ENCODE data around the gene ACOXL.

Gene ACOXL

DNA sequence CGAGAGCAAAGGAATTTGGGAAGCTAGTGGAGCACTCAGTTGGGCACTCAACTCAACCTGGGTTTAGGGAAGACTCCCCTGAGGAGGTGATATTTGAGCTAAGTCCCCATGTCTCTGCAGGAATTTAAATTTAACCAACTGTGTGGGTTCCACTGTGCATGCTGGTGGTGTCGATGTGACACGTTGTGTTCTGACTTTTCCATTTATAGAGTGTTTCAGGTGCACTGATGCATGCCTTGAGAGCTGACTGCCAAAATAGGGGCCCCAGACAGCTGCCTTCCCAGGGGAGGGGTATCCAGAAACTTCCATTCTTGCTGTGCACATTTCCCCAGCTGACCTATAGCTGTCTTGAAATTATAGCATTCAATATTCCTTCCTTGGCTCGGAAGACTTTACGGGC is 324.7 kb downstream of the ACOXL start (continued):
- TF ChIP-seq, protein P1, sequence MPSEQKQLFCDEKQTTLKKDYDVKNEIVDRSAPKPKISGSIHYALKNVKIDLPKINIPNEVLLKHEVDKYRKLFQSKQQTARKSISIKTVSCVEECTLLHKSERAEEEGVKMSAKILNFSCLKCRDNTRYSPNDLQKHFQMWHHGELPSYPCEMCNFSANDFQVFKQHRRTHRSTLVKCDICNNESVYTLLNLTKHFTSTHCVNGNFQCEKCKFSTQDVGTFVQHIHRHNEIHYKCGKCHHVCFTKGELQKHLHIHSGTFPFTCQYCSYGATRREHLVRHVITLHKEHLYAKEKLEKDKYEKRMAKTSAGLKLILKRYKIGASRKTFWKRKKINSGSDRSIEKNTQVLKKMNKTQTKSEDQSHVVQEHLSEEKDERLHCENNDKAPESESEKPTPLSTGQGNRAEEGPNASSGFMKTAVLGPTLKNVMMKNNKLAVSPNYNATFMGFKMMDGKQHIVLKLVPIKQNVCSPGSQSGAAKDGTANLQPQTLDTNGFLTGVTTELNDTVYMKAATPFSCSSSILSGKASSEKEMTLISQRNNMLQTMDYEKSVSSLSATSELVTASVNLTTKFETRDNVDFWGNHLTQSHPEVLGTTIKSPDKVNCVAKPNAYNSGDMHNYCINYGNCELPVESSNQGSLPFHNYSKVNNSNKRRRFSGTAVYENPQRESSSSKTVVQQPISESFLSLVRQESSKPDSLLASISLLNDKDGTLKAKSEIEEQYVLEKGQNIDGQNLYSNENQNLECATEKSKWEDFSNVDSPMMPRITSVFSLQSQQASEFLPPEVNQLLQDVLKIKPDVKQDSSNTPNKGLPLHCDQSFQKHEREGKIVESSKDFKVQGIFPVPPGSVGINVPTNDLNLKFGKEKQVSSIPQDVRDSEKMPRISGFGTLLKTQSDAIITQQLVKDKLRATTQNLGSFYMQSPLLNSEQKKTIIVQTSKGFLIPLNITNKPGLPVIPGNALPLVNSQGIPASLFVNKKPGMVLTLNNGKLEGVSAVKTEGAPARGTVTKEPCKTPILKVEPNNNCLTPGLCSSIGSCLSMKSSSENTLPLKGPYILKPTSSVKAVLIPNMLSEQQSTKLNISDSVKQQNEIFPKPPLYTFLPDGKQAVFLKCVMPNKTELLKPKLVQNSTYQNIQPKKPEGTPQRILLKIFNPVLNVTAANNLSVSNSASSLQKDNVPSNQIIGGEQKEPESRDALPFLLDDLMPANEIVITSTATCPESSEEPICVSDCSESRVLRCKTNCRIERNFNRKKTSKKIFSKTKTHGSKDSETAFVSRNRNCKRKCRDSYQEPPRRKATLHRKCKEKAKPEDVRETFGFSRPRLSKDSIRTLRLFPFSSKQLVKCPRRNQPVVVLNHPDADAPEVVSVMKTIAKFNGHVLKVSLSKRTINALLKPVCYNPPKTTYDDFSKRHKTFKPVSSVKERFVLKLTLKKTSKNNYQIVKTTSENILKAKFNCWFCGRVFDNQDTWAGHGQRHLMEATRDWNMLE (tag by site-specific recombination; conservative IDR thresholded peaks at IDR 0.05; ENCODE audit: low read depth), result no peak

DNA sequence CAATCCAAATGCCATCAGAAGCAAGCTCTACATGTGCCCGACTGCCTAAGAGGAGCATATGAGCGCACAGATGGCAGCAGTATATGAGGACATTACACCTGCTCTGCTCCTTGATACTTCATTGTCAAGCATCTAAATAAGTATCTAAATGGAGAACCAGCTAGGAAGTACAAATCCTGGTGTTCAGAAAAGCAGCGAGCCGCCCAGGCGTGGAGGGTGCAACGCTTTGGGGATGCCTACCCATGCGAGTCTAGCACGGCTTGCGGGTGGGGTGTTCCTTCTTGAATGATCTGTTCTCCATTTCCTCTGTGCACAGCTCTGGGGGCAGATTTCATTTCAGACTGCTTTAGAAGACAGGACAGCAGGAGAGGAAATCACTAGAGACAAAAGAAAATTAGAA is 325.3 kb downstream of the ACOXL start:
- no peaks in the 10 kb centered on the region for H3K9me3 ChIP-seq (ENCODE audit: control insufficient read depth, insufficient read depth, low read depth, low read length)
- H3K4me3 ChIP-seq (ENCODE audit: low read depth, low read length), result no peak overlapping the region
- CTCF ChIA-PET, result no interaction called here
- H3K4me1 ChIP-seq (ENCODE audit: control insufficient read depth, insufficient read depth, low read length), result no peaks in the 10 kb centered on the region; the same call in 1 of the 2 replicates
- no peaks in the 10 kb centered on the region for H3K36me3 ChIP-seq (ENCODE audit: control insufficient read depth in 2 of 2, insufficient read depth in 1 of 2, low read length in 2 of 2)
- no peak for TF ChIP-seq ZNF510 (tag by site-specific recombination; IDR thresholded peaks at IDR 0.05; ENCODE audit: insufficient replicate concordance)
- TF ChIP-seq, protein P2, sequence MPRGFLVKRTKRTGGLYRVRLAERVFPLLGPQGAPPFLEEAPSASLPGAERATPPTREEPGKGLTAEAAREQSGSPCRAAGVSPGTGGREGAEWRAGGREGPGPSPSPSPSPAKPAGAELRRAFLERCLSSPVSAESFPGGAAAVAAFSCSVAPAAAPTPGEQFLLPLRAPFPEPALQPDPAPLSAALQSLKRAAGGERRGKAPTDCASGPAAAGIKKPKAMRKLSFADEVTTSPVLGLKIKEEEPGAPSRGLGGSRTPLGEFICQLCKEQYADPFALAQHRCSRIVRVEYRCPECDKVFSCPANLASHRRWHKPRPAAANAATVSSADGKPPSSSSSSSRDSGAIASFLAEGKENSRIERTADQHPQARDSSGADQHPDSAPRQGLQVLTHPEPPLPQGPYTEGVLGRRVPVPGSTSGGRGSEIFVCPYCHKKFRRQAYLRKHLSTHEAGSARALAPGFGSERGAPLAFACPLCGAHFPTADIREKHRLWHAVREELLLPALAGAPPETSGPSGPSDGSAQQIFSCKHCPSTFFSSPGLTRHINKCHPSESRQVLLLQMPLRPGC (tag by site-specific recombination; IDR thresholded peaks at IDR 0.05), result no peak
- no peak for TF ChIP-seq ZNF555 (tag by site-specific recombination; conservative IDR thresholded peaks at IDR 0.05)
- TF ChIP-seq ZNF558 (tag by site-specific recombination; IDR thresholded peaks at IDR 0.05), result no peak
- TF ChIP-seq ZNF24 (tag by site-specific recombination; IDR thresholded peaks at IDR 0.05), result no peak
- TF ChIP-seq ZSCAN4 (tag by site-specific recombination; IDR thresholded peaks at IDR 0.05), result no peak
- TF ChIP-seq HOXC10 (CRISPR knock-in tag; IDR thresholded peaks at IDR 0.05), result no peak
- TF ChIP-seq ZBTB8A (tag by site-specific recombination; IDR thresholded peaks at IDR 0.05), result no peak
- TF ChIP-seq HOXA7 (CRISPR knock-in tag; IDR thresholded peaks at IDR 0.05; ENCODE audit: borderline replicate concordance), result no peak
- TF ChIP-seq ZSCAN18 (tag by site-specific recombination; IDR thresholded peaks at IDR 0.05), result no peak
- no peak for TF ChIP-seq HOXD13 (CRISPR knock-in tag; IDR thresholded peaks at IDR 0.05; ENCODE audit: borderline replicate concordance)
- no peak for TF ChIP-seq ZXDB (tag by site-specific recombination; IDR thresholded peaks at IDR 0.05)
- POLR2A ChIA-PET, result no interaction called here
- no peak overlapping the region for H3K27ac ChIP-seq (ENCODE audit: extremely low read depth, low read depth, low read length)

- H3K9me3 ChIP-seq (ENCODE audit: control insufficient read depth, insufficient read depth, low read depth, low read length), result no peaks in the 10 kb centered on the region
- CTCF ChIA-PET, result no interaction called here
- no peak for TF ChIP-seq ZNF133 (tag by site-specific recombination; IDR thresholded peaks at IDR 0.05)
- no peak for TF ChIP-seq ZNF311 (tag by site-specific recombination; IDR thresholded peaks at IDR 0.05; ENCODE audit: borderline replicate concordance)
- TF ChIP-seq ZNF274 (IDR thresholded peaks at IDR 0.05; ENCODE audit: low read length), result no peak
- no peak for TF ChIP-seq ZNF274 (tag by site-specific recombination; IDR thresholded peaks at IDR 0.05; ENCODE audit: borderline replicate concordance)
- no peak for TF ChIP-seq ZNF169 (tag by site-specific recombination; IDR thresholded peaks at IDR 0.05)
- no peak for TF ChIP-seq ZNF501 (tag by site-specific recombination; IDR thresholded peaks at IDR 0.05)
- TF ChIP-seq ZNF398 (tag by site-specific recombination; IDR thresholded peaks at IDR 0.05), result no peak
- TF ChIP-seq, protein P3, sequence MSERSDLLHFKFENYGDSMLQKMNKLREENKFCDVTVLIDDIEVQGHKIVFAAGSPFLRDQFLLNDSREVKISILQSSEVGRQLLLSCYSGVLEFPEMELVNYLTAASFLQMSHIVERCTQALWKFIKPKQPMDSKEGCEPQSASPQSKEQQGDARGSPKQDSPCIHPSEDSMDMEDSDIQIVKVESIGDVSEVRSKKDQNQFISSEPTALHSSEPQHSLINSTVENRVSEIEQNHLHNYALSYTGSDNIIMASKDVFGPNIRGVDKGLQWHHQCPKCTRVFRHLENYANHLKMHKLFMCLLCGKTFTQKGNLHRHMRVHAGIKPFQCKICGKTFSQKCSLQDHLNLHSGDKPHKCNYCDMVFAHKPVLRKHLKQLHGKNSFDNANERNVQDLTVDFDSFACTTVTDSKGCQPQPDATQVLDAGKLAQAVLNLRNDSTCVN (tag by site-specific recombination; optimal IDR thresholded peaks at IDR 0.05), result no peak
- no peak for TF ChIP-seq KLF9 (tag by site-specific recombination; IDR thresholded peaks at IDR 0.05; ENCODE audit: low read depth)
Measured at GRCh38 chr2:111058264-111058663, 325.9 kb downstream of the ACOXL start.

More at GRCh38 chr2:111058264-111058663, 325.9 kb downstream of the ACOXL start:
- Histone ChIP-seq H3K27ac (ENCODE audit: extremely low read depth, low read depth, low read length) (no peak overlapping the region), H3K36me3 (ENCODE audit: control insufficient read depth in 2 of 2, insufficient read depth in 1 of 2, low read length in 2 of 2) (no peaks in the 10 kb centered on the region), H3K4me1 (ENCODE audit: control insufficient read depth, insufficient read depth, low read length) (no peaks in the 10 kb centered on the region; the same call in 1 of the 2 replicates), H3K4me3 (ENCODE audit: low read depth, low read length) (no peak overlapping the region)
- POLR2A ChIA-PET, result no interaction called here

Measured in HEK293 (cell line).